ENCODE measurements around the gene CAMK1D.
A peak's percentile ranks its signal among the peaks of the same experiment; 100 is the strongest.

Gene CAMK1D

DNA sequence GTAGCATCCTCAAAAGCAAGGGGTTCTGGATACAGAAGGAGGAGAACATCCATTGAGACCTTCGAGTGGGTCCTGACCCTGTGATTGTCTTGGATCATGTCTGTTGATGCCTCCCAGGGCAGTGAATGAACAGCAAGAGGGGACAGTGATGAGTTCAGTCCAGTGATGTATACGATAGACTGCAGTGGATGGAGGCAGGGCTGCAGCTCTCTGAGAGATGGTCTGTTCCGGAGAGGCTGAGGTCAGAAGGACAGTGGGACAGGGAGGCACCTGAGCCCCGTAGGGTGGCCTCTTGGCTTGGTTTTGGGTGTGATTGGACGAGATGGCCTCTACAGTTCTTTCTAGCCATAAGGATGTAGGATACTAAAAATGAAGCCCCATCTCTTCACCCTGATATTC is 280.4 kb downstream of the CAMK1D start:
- no peak for DNase-seq (ENCODE audit: low spot score)

DNA sequence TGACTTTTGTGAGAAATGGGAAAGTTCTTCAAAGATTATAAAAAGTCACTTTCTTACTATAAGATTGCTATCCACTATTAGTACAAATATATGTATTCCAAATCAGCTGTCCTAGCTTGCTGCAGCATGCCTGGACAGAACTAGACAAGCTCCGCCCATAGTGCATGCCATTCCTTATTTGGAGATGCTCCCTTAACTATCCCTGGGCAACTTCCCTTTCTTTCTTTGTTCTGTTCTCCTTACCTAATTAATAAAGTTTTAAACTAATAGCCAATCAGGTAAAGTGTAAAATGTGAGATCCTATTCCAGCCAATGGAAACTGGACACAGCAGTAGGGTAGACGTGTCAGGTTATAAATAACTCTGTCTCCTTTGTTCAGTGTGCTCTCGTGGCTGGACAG is 281.9 kb downstream of the CAMK1D start:
- no peak for DNase-seq (ENCODE audit: low spot score)

DNA sequence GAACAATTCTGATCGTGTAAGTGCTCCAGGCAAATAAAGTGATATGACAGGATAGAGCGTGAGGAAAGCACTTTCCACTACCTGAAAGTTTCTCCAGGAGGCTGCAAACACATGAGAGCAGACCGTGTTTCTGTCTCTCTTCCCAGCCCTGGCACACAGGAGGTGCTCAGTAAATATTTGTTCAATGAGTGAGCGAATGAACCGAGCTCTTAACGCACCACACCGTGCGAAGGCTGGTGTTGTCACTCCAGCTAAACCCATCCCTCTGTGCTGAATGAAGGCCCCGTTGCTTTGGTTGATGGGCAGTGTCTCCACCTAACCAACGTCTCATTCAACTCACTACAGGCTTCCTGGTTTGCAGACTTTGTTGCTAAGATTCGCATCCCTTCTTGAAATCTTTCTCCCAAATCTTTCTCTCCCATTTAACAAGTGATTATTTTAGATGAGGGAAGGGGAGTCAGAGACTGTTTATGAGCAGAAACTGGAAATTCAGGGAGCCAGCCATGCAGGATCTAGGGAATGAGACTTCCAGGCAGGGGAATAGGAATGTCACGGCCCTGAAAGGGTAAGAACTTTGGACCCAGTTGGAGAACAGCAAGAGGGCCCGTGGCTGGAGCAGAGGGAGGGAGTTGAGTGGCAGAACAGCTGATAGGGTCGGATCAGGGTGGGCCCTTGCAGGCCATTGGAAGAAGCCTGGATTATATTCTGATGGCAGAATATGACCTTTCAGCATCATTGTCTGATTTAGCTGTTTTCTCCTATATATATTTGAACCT is 282.6 kb downstream of the CAMK1D start:
- DNase-seq (ENCODE audit: low spot score) = no peak

DNA sequence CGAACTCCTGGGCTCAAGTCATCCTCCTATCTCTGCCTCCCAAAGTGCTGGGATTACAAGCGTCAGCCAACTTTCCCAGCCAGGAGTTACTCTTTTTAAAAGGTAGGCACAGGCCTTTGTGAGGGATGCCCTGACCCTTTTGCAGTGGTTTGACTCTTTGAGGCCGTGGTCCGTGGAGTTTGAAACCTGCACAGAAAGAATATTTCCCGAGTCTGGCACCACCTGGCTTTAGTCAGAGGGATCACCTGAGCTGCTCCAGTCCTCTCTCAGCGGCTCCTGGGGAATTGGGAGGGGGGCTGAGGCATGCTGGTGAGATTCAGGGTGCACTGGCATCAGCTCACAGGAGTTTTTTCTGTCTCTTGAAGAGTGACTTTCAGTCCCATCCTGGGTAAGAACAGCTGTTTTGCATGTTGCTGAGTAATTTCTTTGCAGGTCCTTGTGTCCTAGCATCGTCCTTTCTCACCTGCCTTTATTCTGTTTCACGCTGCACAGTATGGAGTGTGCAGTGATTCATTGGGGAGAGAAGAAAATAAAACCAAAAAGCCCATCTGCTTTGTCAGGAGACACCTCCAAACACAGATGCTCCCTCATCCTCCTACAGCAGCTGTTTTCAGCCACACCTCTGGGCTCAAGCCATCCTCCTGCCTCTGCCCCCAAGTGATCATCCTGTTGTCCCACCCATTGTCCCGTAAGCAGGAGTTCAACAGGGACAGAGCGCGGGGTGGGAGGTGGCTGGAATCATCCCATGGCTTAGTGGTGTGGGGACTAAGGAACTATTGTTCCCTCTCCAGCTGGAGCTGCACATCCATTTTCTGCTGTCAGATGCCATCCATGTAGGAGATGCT is 284.7 kb downstream of the CAMK1D start:
- DNase-seq (ENCODE audit: low spot score) = no peak

DNA sequence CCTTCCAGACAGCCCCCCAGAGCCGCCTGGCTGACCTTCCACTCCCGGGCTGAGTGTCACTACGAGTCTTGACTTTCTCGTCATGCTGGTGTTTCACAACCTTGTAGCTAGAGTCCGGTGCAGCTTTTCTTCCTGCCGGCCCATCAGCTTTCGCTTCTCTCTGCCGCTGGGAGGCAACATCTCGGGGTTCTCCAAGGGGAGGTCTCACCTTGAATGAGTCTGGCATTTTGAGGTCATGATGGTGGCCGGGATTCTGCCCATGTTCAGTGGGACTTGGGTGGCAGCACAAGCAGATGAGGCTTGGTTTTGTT is 285.2 kb downstream of the CAMK1D start:
- DNase-seq (ENCODE audit: low spot score) = no peak

DNA sequence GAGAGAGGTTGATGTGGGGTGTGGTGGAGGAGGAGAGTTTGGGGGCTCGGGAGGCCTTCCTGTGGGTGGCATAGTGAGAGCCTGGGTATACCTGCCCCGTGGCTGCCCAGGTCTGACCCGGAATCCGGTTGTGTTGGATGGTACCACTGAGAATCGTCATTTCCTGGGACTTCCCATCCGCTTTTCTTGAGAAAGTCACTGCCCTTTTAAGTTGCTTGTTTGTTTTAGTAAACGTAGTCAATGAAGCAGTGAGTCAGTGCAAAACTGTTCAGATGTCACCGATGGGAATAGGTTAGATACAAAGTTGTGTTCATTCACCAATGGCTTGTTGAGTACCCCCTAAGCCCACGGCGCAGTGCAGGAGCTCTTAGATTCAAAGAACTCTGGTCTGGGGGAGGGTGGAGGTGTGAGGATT is 285.8 kb downstream of the CAMK1D start:
- DNase-seq (ENCODE audit: low spot score) = no peak

DNA sequence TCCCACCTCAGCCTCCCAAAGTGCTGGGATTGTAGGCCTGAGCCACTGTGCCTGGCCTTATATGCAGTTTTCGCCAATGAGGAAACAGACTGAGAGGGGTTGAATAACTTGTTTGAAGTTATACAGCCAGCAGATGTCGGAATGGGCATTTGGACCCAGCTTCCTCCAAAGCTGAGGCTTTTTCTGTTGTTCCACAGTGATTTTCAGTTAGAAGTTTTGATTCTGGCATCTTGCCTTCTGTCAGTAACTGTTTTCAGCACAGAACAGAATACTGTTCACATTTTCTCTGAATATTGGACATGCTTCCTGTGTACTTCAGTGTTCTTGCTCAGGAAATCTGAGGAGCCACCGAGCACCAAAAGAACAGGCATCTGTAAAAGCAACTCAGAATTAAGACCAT is 287.2 kb downstream of the CAMK1D start:
- no peak for DNase-seq (ENCODE audit: low spot score)

DNA sequence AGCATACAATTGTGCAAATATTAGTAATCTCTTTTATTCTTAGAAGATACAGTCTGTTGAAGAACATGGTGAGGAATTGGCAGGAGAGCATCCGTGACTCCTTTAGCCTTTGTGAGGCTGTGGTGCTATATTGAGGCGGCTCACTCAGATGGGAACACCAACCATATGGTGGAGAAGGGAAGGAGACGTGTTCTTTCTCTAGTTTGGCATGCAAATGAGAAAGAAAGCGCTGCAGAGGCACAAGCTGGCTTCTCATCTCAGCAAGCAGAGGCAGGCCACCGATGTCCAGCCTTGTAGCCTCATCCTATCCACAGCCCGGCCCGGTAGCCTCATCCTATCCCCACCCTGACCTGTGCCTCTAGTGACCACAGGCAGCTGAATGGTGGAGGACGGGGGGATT is 288.3 kb downstream of the CAMK1D start:
- DNase-seq (ENCODE audit: low spot score) = no peak

DNA sequence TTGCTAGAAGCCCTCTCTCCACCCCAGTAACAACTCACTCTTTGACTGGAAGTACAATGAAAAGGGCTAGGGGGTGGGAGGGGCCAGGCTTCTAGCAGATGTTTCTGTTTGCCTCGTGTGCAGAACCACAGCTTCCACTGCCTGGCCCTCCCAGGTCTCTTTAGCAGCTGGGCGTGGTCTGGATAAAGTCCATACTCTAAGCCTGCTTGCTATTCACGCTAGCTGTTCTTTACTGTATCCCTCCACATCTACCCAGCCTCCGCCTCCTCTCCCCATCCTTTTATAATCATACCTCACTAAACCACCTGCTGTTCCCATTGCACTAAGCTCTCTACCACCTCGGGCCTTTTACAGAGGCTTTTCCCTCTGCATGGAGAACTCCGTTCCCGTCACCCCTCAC is 288.8 kb downstream of the CAMK1D start:
- DNase-seq (ENCODE audit: low spot score) = no peak

DNA sequence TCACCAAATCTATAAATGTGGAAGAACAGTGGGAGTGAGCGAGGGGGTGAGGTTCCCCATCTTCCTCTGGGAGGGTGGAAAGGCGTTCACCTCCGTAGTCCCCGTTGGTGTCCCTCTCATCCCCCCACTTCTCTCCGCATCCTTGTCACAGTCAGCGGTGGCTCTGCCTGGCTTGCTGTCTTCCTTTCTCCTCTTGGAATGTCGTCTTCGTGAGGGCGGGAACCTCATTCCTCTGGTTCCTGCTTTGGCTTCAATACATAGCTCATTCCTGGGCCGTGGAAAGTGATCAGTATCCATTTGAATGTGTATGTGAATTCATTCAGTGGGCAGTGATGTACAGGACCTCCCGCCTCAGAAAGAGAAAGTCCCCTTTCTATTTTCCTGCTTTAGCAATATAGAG is 289.4 kb downstream of the CAMK1D start:
- no peak for DNase-seq (ENCODE audit: low spot score)

DNA sequence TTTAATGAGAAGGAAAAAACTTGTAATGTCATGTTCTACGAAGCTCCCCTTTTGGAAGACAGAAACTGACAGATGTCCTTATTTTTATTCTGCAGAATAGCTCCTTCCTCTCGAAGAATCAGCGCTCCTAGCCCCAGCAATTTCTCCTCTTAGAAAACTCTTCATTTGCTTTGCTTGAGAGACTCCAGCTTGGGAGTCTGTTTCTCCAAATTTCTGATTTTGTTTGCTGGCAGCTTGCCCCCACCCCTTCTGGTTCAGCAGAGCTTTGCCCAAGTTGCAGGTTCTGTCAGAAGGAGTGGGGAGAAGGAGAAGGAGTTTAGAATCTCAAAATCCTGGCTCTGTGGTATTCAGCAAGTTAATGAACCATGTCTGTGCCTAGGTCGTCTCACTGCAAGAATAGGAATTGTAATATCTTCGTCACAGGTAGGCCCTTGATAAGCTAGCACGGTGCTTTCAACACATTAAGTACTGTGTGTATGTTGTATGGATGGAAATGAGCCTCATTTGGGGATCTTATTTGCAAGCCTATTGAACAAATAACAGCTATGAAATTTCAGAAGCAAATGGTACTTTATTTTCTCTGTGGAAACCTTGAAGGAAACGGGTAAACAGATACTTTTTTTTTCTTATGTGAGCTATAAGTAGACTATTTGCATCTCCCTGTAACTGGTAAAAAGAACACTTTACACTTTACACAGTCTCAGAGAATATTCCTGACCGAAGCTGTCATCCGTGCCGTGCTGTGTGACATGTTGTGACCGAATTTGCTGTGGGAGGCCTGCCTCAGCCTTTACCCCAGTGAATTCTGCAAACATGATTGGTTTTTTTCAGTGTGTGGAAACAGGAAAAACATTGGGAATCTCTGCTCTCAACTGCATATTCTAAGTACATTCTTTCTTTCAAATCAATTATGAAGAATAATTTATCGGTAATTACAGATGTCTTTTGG is 290.9 kb downstream of the CAMK1D start:
- no peak for DNase-seq (ENCODE audit: low spot score)

DNA sequence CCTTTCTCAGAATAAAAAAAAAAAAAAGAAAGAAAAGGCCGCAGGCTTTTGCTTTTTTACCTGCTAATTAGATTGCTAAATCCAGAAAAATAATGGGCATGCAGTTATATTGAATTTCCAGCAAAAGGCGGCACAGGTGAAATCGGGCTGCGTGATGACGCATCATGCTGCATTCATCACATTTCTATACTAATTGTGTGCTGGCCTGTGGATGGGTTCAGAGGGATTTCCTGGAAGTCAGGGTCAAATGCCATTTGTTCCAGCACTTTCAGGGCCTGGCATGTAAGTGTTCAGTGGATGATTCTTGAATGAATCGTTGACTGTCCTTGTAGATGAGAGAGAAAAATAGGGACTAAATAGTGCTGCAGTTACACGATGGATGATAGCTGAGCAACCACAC is 292.7 kb downstream of the CAMK1D start:
- no peak for DNase-seq (ENCODE audit: low spot score)

DNA sequence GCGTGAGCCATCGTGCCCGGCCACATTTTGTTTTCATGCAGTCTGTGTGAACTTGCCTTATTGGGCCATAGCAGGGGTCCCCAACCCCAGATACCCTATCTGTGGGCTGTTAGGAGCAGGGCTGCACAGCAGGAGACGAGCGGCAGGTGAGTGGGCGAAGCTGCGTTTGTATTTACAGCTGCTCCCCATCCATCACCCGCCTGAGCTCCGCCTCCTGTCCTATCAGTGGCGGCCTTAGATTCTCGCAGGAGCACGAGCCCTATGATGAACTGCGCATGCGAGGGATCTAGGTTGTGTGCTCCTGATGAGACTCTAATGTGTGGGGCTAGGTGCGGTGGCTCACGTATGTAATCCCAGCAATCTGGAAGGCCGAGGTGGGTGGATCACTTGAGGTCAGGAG is 293.9 kb downstream of the CAMK1D start:
- DNase-seq (ENCODE audit: low spot score) = no peak

DNA sequence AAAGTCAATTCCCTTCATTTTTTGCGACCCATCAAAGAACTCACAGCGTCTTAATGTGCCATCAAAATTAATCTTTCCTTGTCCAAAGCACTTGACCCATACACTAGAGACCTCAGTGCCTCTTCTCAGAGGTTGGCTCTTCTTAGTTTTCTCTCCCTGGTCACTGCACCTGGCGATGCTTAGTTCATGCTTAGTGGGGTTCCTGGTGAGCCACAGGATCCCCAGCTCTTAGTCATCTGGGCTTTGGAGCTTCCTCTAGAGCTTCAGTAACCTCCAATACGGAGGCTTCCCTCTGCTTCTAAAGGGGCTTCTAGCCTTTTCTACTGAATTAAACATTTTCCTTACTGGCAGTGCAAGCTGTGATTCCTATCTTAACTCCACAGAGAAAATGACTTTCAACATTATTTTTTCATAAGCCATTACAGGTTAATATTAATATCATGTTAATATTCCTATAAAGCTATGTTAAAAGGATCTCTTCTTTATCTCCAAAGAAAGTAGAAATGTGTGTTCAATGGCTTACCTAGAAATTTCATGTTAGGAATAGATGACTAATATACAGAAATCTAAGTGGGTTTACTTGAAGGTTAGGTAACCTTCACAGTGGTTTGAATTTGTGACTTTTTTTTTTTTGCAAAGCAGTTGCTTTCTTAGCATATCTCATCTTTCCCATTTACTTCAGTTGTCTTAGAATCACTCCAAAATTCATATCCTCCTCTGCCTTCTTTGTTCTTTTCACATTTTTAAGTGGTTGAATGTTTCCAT is 295.2 kb downstream of the CAMK1D start:
- DNase-seq (ENCODE audit: low spot score) = no peak

DNA sequence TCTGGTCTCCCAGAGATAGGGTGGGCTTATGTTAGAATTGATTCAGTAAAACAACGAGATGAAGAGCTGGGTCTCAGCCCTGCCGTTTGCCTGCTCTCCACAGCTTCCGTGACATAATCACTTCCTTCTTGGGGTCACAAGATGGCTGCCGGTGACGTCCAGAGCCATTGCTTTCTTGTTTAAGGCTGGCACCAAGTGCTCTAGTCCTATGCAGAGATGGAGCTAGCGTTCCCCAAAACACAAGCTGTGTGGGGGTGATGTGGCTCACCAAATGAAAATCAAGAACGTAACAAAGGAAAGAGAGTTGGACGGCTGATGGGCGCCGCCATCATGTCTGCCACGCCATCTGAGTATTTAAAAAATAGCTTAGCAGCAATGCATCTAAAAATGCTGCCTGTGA is 296.1 kb downstream of the CAMK1D start:
- DNase-seq (ENCODE audit: low spot score) = no peak

DNA sequence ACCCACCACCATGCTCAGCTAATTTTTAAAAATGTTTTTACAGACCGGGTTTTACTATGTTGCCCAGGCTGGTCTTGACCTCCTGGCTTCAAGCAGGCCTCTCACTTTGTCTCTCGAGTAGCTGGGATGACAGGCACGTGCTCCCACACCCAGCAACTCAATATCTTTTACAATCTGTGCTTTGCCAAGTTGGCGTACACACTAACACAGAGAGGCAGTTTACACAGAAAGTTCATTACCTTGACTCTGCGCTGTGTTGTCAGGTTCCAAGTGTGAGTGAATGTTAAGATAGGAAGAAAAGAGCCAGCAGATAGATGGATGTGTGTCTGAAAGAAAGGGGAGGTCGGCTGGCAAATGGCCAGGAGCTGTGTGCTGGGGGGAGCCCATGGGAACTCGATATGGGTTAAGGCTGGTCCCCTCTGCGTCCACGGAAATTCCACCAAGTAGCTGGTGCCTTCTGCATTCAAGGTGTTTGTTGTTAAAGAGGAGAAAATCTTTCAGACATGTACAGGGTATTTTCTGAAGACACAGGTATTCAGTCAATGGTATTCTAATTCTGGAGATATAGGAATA is 299.8 kb downstream of the CAMK1D start:
- DNase-seq (ENCODE audit: low spot score) = no peak

DNA sequence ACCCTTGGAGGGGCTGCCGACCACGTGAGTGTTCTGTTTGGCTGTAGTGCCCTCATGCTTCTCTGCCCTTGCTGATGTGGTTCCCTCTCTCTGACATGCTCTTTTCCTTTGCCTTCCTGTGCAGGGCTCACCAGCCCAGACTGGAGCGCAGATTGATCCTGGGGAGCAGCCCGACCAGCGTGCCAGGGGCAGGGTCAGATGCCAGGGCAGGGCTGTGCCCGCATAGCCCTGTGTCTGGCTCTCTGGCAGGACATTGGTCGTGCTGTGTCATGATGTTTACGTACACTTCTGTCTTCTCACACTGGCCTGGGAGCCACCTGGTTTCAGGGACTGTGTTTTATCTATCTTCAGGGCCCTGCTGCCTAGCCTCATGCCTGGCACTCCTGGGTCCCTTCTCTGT is 300.8 kb downstream of the CAMK1D start:
- no peak for DNase-seq (ENCODE audit: low spot score)

DNA sequence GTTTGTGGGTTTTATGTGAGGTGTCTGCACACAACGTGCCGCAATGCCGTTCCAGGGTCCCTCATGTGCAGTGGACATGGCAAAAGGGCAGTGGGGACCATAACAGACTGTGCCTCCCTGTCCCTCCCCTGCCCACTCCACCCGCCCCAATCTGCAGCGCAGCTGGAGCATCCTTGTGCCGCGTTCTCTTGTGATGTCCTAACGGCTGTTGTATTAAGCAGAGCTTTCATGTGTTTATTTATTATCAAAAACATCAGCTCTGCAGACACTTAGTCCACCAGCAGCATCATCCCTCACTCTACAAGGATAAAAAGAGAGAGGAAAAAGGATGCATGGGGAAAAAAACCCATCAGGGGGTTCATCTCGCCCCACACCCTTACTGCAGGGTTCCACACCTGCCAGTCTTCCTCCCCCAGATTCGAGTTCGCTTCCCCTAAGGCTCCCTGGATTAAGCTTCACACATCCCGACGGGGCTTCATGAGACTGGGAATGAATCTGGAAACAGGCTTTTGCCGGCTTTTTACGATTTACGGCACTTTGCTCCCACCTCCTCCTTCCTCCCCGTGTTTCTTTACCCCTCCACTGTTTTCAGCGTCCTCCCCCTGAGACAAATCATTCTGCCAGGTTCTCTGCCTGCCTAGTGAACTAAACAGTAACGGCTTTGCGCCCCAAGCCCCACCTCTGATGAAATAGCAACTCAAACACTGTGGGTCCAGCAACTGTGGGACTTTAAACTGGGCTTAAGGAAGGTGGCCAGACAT is 301.4 kb downstream of the CAMK1D start:
- DNase-seq (ENCODE audit: low spot score) = no peak

DNA sequence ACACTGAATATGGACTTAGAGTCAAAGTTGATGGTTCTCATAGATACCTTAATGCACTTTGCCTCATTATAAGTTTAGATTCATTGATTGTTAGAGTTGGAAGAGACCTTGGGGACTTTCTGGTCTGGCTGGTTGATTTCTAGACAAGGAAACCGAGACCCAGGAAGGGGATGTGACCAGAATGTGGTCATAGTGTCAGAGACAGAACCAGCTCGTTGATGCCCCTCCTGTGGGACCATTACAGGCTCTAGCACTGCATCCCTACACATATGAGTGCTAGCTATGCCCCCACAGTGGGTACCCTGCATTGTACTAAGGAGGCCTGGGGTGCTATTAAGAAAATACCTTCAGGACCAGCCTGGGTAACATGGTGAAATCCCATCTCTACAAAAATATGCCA is 306.6 kb downstream of the CAMK1D start:
- DNase-seq (ENCODE audit: low spot score) = no peak

DNA sequence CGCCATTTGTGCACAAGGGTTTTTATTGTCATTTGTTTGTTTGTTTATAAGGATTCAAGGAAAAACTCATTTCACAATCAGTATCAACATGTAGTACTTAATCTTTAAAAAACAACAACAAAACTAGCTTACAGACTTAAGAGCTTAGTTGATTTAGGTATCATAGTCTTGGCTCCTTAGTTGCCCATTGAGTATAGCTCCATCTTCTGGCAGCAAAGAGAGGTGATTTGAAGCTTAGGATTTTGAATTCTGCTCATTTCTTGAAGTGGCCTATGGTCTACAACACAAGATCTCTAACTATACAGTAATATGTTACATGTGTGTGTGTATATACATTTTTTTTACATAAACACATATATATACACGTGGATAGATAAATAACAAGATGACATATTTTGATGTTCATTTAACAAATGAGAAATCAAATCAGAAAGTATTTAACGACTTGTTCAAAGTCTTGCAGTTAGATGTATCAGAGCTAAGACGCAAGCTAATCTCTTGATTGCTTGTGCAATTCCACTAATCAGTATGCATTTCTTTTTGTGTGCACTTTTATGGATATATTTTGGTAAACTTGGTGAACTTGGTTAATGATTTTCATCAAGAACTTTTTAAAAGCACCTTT is 307.3 kb downstream of the CAMK1D start:
- peak; percentile 41 for DNase-seq (ENCODE audit: low spot score)

Measured in HuH-7.5 (cell line).